RPMI8226 (cell line): Measurements from ENCODE around the gene PRKCI.

Experiments
- DNase-seq: peaks from one replicate; pipeline ENCODE4 v3.0.0-alpha.2; 2015

The PRKCI gene

DNA sequence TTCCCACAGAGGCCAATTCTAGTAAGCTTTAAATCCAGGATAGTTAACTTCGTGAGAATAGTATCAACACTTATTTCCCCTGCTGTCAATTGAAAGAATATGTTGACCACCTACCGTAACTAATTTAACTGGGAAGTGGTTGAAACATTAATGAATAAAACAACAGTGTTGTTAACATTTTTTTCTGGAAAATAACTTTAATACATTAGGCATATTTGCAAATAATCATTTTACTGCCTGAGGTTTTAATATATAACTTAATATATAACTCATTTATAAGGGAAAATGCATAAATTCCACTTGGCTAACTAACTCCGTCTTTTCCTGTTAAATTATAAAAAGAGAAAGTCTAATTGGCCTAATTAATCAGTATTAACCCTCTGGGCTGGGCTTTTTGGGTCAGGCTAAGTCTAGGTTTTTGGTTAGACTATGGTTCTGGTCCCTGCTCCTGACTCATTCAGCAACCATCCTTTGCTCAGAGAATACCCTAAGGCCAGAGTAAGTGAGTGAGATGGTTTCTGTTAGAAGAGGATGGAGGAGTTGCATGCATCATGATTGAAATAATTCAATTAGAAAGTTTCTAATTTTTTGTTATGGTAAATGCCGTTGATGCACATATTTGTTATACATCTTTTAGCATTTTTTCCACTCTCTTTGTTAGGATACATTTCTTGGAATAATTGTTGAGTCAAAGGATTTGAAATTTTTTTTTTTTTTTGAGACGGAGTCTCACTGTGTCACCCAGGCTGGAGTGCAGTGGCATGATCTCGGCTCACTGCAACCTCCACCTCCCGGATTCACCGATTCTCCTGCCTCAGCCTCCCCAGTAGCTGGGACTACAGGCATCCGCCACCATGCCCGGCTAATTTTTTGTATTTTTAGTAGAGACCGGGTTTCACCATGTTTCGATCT lies 124.5 kb downstream of the PRKCI start:
- no peak for DNase-seq

DNA sequence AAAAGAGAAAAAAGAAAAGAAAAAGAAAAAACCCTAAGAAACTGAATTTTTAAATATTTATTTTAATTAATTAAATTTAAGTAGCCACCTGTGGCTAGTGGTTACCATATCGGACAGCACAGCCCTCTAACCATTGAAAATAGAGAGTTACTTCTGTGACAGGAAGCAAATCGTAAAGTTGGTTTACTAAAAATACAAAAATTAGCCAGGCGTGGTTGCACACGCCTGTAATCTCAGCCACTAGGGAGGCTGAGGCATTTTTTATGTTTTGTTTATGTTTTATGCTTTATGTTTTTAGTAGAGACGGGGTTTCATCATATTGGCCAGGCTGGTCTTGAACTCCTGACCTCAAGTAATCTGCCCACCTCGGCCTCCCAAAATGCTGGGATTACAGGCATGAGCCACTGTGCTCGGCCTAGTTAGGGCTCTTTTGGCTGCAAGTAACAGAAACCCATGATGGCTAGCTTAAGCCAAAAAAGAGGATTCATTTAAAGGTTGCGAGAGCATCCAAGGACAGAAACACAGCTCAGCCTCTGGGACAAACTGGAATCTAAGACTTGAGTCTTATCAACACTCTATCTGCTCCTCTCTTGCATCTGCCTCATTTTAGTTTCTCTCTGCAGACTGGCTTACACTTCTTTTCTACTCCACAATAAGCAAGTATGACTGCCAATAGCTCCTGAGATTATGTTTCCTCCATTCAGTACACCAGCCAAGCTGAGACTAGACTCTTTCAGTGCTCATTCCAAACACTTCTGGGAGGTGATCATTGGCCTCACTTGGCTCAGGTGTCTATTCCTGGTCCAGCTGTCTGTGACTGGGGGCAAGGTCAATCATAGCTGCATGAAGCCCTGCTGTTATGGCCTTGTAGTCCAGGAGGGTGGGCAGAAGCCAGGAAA lies 128.5 kb downstream of the PRKCI start:
- no peak for DNase-seq

DNA sequence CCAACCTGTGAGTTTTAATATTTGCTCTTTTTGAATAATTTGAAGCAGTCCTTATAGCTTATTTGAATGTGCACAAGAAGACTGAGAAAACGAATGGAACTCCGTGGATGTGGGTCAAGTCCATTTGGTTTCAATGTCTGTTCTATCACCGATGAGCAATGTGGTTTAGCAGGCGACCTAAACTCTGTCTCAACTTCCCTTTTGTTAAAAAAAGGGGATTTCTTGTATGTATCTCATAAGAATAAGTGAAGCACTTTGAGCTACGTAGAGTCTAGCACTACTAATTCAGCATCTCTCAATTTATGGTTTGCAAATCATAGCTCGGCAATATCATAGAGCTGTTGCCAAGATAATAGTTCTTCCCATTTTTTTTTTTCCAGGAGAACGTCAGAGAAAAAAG lies 130.7 kb downstream of the PRKCI start:
- DNase-seq: no peak

DNA sequence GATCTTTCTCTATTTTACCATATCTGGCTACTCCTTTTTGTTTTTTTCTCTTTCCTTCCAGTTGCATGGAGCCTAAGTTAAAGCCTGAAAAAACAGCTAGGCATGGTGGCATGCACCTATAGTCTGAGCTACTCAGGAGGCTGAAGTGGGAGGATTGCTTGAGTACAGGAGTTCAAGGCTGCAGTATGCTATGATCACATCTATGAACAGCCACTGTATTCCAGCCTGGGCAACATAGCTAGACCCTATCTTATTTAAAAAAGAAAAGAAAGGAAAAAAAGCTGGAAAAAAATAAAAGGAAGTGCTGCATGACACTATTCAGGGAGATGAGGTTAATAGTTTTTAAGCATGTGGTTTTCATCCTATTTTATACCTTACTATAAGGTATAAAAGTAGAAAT lies 131.3 kb downstream of the PRKCI start:
- no peak for DNase-seq

DNA sequence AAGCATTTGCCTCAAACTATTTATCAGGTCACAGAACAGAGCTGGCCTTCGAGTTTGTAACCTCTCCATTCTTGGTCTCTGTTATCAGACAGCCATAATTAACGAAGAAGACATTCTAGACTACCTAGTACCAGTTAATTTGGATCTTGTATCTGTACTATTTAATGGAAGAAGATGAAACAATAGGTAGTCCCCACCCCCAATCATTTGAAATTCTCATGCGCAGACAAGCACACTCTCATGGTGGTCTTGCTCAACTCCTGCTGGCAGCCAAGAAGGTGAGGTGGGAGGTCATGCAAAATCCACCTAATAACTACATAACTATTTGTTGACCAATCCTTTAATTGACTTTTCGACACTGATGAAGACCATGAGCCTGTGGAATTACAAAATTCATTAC lies 132.5 kb downstream of the PRKCI start:
- DNase-seq: no peak
